K562 (cell line): ENCODE data around the gene MCC. TPM values are rescaled to one million over a fixed set of nuclear protein-coding genes. Genes with fewer than 3 reads are reported as not detected.
A peak's percentile ranks its signal among the peaks of the same experiment; 100 is the strongest.

Source experiments
- ARID1B ChIP-seq: fragments of 450-650 bp; IDR thresholded peaks from 2 replicates; pipeline ENCODE4 v1.6.1; 2016; ENCODE audit warnings: antibody characterized with exemption, mild to moderate bottlenecking, inconsistent platforms
- C11orf30 ChIP-seq: fragments of 450-650 bp; IDR thresholded peaks from 2 replicates; pipeline ENCODE4 v1.6.1; 2016; ENCODE audit warnings: low read depth, mild to moderate bottlenecking
- ESRRA ChIP-seq: fragments of 450-650 bp; IDR thresholded peaks from 2 replicates; pipeline ENCODE4 v1.6.1; 2014; ENCODE audit warnings: low read depth, mild to moderate bottlenecking, moderate library complexity, borderline replicate concordance
- FOSL1 ChIP-seq: fragments of 200-800 bp; sonication (Bioruptor generic); conservative IDR thresholded peaks from 2 replicates; pipeline ENCODE4 v1.6.1; 2016; ENCODE audit warnings: missing genetic modification characterization, missing compliant biosample characterization
- GABPB1 ChIP-seq: sonication (generic); formaldehyde crosslinking; IDR thresholded peaks from 2 replicates; pipeline ENCODE4 v1.8.0; 2022; ENCODE audit warnings: mild to moderate bottlenecking, missing genetic modification reagents
- HDAC1 ChIP-seq, 2 experiments: fragments of 450-650 bp; IDR thresholded peaks; 2 replicates each; pipeline ENCODE4 v1.6.1; 2016 to 2017; ENCODE audit warnings: inconsistent platforms in 1 of 2, mild to moderate bottlenecking in 1 of 2, moderate library complexity in 1 of 2
- ILF3 ChIP-seq: fragments of 450-650 bp; IDR thresholded peaks from 2 replicates; pipeline ENCODE4 v1.6.1; 2018; ENCODE audit warnings: antibody characterized with exemption, mild to moderate bottlenecking, moderate library complexity, borderline replicate concordance
- KAT2B ChIP-seq: IDR thresholded peaks from one replicate; pipeline ENCODE4 v1.6.1; 2012; ENCODE audit warnings: low read depth, mild to moderate bottlenecking, control low read depth, inconsistent platforms, low read length, moderate library complexity
- KHSRP ChIP-seq: fragments of 450-650 bp; IDR thresholded peaks from 2 replicates; pipeline ENCODE4 v1.6.1; 2017
- NFRKB ChIP-seq: fragments of 450-650 bp; IDR thresholded peaks from 2 replicates; pipeline ENCODE4 v1.6.1; 2016; ENCODE audit warnings: low read depth
- NR3C1 ChIP-seq: sonication (generic); formaldehyde crosslinking; IDR thresholded peaks from 2 replicates; pipeline ENCODE4 v1.8.1; 2022; ENCODE audit warnings: missing genetic modification reagents
- PML ChIP-seq: IDR thresholded peaks from 2 replicates; pipeline ENCODE4 v1.6.1; 2012; ENCODE audit warnings: low read length, inconsistent platforms
- POLR2H ChIP-seq: IDR thresholded peaks from 2 replicates; pipeline ENCODE4 v1.6.1; 2016; ENCODE audit warnings: missing genetic modification characterization, low read depth, mild to moderate bottlenecking, control low read depth, missing compliant biosample characterization, moderate library complexity
- RBFOX2 ChIP-seq: fragments of 200-400 bp; formaldehyde crosslinking; IDR thresholded peaks from 2 replicates; pipeline ENCODE4 v1.6.1; 2017; ENCODE audit warnings: low read depth, mild to moderate bottlenecking, low read length, moderate library complexity
- SMARCA5 ChIP-seq: fragments of 450-650 bp; IDR thresholded peaks from 2 replicates; pipeline ENCODE4 v1.6.1; 2016
- TRIM24 ChIP-seq, 2 experiments: fragments of 450-650 bp; IDR thresholded peaks; 2 replicates each; pipeline ENCODE4 v1.6.1; 2016
- ZNF263 ChIP-seq: sonication (generic); formaldehyde crosslinking; IDR thresholded peaks from 2 replicates; pipeline ENCODE4 v1.8.0; 2022; ENCODE audit warnings: mild to moderate bottlenecking, missing genetic modification reagents, borderline replicate concordance
- polyA plus RNA-seq, 8 experiments: library from polyadenylated mRNA; depleted of rRNA in 4 of 8; stranded (reverse) in 5 of 8; unstranded in 3 of 8; fragments of >200 nt; fragmentation: Nextera tagmentation in 2 of 8; fragmentation: Illumina TruSeq in 1 of 8; extraction: Ambion mirVana in 2 of 8; extraction: Trizol in 1 of 8; gene quantifications; 2 replicates each; pipeline versions ENCODE4 v1.2.1 to v1.2.3, GENCODE V29; 2011 to 2014; ENCODE audit warnings: inconsistent platforms in 1 of 8, missing spikeins in 1 of 8
- total RNA-seq, 7 experiments: library from RNA; depleted of rRNA in 6 of 7; stranded (reverse); fragments of >200 nt in 6 of 7; fragmentation: Illumina TruSeq in 2 of 7; extraction: Trizol in 2 of 7; gene quantifications; 2 replicates each; pipeline versions ENCODE4 v1.2.1 to v1.2.3, GENCODE V29; 2011 to 2021; ENCODE audit warnings: low replicate concordance in 1 of 7
- TF ChIP-seq, protein P1 (sequence below): fragments of 450-650 bp; IDR thresholded peaks from 2 replicates; pipeline ENCODE4 v1.6.1; 2016; ENCODE audit warnings: mild to moderate bottlenecking
- TF ChIP-seq, protein P2 (sequence below), 2 experiments: IDR thresholded peaks; 2 replicates each; pipeline ENCODE4 v1.6.1; 2012; ENCODE audit warnings: improper control_type of control experiment in 2 of 2, low read depth in 2 of 2, low read length in 2 of 2, borderline replicate concordance in 1 of 2
- TF ChIP-seq, protein P3 (sequence below): fragments of 250-450 bp; sonication (Bioruptor Pico); IDR thresholded peaks from 2 replicates; pipeline ENCODE4 v1.8.0; 2022; ENCODE audit warnings: inconsistent platforms, mild to moderate bottlenecking, moderate library complexity, borderline replicate concordance
- TF ChIP-seq, protein P4 (sequence below): fragments of 450-650 bp; conservative IDR thresholded peaks from 2 replicates; pipeline ENCODE4 v1.6.1; 2016; ENCODE audit warnings: missing genetic modification characterization, low read depth, mild to moderate bottlenecking, missing compliant biosample characterization, moderate library complexity

Gene MCC
- total and polyA plus RNA-seq, 9 of the 15 experiments (the other 6 are each of a cell fraction or from before 2014, with no cell fraction given) = 0.04 to 0.24 (median 0.06) TPM; not detected in 1

DNA sequence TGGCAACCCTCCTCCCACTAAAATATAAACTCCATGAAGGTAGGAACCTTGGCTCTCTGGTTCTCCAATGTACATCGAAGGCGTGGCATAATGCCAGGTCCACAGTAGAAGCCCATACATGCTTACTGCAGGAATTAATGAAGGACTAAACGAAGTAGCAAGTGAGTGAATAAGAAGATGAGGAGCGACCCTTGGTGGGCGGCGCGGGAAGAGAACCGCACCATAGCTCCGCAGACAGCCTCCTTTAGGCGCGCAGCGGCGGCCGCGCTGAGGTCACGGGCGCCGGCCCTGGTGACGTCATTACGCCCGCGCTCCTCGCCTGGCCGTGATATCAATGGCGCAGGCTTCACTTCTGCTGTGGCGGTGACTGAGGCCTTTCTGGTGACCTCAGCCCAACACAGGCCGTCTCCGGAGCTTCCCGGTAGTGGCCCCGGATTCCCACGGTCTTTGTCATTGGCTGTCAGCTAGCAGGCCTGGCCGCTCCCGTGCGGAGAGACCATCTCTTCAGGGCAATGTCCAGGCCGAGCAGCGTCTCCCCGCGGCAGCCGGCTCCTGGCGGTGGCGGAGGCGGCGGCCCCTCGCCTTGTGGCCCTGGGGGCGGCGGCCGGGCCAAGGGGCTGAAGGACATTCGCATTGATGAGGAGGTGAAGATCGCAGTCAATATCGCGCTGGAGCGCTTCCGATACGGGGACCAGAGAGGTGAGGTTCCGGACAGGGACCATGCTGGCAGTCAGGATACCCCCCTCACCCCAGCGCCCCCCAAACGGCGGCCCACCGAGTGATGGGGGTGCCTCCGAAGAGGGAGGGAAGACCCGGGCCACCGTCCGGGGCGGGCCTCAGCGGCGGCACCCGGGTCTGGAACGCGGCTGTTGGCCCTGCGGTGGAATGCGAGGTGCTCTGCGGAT, 25.4 kb upstream of the MCC start, which contains the start of gene YTHDC2 (continued):
- TF ChIP-seq ARID1B (peak; percentile 35; the same call in 1 of the 2 replicates), KHSRP (peak; percentile 82), FOSL1 (tag) (peak; percentile 71), PML (peak; percentile 81), C11orf30 (peak; percentile 77), HDAC1 (IDR thresholded peaks at IDR 0.05) (peak in 1 of 2 experiments; percentile 42; a peak in 1 of 4 replicates), NFRKB (0 out of 2 replicates have a peak, but pooled peaks have one; percentile 37), KAT2B (no peak), TRIM24 (IDR thresholded peaks at IDR 0.05) (peak; percentile 64 to 88), ILF3 (peak; percentile 16; the same call in 1 of the 2 replicates), SMARCA5 (no peak), RBFOX2 (peak; percentile 96), ESRRA (peak; percentile 39), NR3C1 (0 out of 2 replicates have a peak, but pooled peaks have one; percentile 54), GABPB1 (CRISPR knock-in tag) (peak; percentile 18; the same call in 1 of the 2 replicates), POLR2H (tag) (peak; percentile 39; the same call in 1 of the 2 replicates), ZNF263 (peak; percentile 54; the same call in 1 of the 2 replicates)
- TF ChIP-seq, protein P1, sequence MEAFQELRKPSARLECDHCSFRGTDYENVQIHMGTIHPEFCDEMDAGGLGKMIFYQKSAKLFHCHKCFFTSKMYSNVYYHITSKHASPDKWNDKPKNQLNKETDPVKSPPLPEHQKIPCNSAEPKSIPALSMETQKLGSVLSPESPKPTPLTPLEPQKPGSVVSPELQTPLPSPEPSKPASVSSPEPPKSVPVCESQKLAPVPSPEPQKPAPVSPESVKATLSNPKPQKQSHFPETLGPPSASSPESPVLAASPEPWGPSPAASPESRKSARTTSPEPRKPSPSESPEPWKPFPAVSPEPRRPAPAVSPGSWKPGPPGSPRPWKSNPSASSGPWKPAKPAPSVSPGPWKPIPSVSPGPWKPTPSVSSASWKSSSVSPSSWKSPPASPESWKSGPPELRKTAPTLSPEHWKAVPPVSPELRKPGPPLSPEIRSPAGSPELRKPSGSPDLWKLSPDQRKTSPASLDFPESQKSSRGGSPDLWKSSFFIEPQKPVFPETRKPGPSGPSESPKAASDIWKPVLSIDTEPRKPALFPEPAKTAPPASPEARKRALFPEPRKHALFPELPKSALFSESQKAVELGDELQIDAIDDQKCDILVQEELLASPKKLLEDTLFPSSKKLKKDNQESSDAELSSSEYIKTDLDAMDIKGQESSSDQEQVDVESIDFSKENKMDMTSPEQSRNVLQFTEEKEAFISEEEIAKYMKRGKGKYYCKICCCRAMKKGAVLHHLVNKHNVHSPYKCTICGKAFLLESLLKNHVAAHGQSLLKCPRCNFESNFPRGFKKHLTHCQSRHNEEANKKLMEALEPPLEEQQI = peak; percentile 57; the same call in 1 of the 2 replicates
- TF ChIP-seq, protein P2, sequence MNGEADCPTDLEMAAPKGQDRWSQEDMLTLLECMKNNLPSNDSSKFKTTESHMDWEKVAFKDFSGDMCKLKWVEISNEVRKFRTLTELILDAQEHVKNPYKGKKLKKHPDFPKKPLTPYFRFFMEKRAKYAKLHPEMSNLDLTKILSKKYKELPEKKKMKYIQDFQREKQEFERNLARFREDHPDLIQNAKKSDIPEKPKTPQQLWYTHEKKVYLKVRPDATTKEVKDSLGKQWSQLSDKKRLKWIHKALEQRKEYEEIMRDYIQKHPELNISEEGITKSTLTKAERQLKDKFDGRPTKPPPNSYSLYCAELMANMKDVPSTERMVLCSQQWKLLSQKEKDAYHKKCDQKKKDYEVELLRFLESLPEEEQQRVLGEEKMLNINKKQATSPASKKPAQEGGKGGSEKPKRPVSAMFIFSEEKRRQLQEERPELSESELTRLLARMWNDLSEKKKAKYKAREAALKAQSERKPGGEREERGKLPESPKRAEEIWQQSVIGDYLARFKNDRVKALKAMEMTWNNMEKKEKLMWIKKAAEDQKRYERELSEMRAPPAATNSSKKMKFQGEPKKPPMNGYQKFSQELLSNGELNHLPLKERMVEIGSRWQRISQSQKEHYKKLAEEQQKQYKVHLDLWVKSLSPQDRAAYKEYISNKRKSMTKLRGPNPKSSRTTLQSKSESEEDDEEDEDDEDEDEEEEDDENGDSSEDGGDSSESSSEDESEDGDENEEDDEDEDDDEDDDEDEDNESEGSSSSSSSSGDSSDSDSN (IDR thresholded peaks at IDR 0.05; ENCODE audit: borderline replicate concordance in 1 of 2, low read depth in 2 of 2, low read length in 2 of 2) = peak in 1 of 2 experiments; percentile 75; a peak in 3 of 4 replicates
- TF ChIP-seq, protein P3, sequence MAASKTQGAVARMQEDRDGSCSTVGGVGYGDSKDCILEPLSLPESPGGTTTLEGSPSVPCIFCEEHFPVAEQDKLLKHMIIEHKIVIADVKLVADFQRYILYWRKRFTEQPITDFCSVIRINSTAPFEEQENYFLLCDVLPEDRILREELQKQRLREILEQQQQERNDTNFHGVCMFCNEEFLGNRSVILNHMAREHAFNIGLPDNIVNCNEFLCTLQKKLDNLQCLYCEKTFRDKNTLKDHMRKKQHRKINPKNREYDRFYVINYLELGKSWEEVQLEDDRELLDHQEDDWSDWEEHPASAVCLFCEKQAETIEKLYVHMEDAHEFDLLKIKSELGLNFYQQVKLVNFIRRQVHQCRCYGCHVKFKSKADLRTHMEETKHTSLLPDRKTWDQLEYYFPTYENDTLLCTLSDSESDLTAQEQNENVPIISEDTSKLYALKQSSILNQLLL (CRISPR knock-in tag) = no peak
- TF ChIP-seq, protein P4, sequence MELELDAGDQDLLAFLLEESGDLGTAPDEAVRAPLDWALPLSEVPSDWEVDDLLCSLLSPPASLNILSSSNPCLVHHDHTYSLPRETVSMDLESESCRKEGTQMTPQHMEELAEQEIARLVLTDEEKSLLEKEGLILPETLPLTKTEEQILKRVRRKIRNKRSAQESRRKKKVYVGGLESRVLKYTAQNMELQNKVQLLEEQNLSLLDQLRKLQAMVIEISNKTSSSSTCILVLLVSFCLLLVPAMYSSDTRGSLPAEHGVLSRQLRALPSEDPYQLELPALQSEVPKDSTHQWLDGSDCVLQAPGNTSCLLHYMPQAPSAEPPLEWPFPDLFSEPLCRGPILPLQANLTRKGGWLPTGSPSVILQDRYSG (tag) = 0 out of 2 replicates have a peak, but pooled peaks have one; percentile 18
